ENCODE data around the gene CAMK2G.

Gene CAMK2G

DNA sequence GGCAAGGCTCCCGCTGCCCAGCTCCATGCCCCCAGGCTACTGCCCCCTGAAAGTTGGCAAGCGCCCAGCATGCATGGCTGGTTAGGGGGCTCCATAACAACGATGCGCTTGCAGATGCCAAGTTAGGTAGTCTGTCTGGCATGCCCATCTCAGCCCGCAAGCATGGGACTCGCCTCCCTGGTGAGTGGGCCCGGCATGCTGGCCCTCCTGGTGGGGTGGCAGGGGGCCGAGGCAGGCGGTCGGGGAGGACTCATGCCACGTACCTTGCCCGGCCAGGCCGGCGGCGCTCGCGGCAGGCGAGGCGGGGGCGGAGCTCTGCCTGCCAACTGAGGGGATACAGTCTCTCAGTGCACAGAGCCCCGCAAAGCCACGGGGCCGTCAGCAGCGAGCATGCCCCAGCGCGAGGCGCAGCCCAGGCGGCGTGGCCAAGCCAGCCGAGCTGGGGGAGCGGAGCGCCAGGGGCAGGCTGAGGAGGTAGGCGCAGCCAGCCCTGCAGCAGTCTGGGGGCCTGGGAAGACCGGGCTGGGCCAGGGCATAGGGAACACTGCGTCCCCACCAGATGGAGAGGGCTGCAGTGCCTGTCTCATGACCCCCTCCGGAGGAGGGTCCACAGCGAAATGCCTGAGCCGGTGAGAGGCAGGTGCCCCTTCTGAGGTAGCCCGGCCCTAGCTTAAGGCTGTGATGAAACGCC, 34.9 kb downstream of the CAMK2G start:
- Histone ChIP-seq H4K20me1 (ENCODE audit: insufficient read depth, low read length) (no peaks in the 10 kb centered on the region), H3K9ac (ENCODE audit: low read depth, low read length) (no peak overlapping the region), H2AFZ (ENCODE audit: low read depth, low read length) (no peak overlapping the region), H3K9me3 (ENCODE audit: insufficient read depth, low read length, severe bottlenecking) (no peaks in the 10 kb centered on the region), H3K27ac (ENCODE audit: low read length) (no peak overlapping the region), H3K4me2 (ENCODE audit: insufficient read depth, low read length) (no peak overlapping the region), H3K36me3 (ENCODE audit: insufficient read depth, low read length) (peaks cover 70% of the 10 kb centered on the region), H3K27me3 (ENCODE audit: insufficient read depth, low read length, poor library complexity) (no peaks in the 10 kb centered on the region), H3K79me2 (ENCODE audit: insufficient read depth, low read length) (no peaks in the 10 kb centered on the region), H3K4me3 (ENCODE audit: low read depth in 1 of 2, low read length in 2 of 2) (no peak overlapping the region), H3K4me1 (ENCODE audit: insufficient read depth, low read length) (no peaks in the 10 kb centered on the region)
- TF ChIP-seq, protein P1, sequence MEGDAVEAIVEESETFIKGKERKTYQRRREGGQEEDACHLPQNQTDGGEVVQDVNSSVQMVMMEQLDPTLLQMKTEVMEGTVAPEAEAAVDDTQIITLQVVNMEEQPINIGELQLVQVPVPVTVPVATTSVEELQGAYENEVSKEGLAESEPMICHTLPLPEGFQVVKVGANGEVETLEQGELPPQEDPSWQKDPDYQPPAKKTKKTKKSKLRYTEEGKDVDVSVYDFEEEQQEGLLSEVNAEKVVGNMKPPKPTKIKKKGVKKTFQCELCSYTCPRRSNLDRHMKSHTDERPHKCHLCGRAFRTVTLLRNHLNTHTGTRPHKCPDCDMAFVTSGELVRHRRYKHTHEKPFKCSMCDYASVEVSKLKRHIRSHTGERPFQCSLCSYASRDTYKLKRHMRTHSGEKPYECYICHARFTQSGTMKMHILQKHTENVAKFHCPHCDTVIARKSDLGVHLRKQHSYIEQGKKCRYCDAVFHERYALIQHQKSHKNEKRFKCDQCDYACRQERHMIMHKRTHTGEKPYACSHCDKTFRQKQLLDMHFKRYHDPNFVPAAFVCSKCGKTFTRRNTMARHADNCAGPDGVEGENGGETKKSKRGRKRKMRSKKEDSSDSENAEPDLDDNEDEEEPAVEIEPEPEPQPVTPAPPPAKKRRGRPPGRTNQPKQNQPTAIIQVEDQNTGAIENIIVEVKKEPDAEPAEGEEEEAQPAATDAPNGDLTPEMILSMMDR (IDR thresholded peaks at IDR 0.05; ENCODE audit: borderline replicate concordance, extremely low read depth, low read length, poor library complexity, severe bottlenecking): no peak
- TF ChIP-seq EZH2 (IDR thresholded peaks at IDR 0.05; ENCODE audit: borderline replicate concordance, low read depth, low read length, severe bottlenecking): no peak
- DNase-seq (no peak), ATAC-seq (ENCODE audit: insufficient read depth, low read depth) (no peak)

DNA sequence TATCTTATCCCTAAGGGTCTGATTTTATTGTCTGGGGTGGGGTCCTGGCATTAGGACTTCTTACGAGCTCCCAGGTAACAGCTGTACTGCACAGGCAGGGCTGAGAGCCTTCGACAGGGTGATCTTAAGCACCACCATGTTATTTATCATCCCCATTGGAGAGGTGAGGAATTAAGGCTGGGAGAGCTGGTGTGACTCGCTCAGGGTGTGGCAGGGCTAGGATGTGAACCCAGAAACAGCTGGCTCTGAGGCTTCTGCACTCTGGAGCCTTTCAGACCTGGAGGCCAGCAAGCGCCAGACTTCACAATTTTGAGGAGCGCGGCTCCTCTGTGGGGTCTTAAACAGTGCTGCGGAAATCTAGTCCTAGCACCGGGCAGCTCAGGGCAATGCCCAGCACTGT, 35.5 kb downstream of the CAMK2G start:
- H2AFZ ChIP-seq (ENCODE audit: low read depth, low read length): no peak overlapping the region
- H3K9ac ChIP-seq (ENCODE audit: low read depth, low read length): no peak overlapping the region
- DNase-seq: no peak
- no peak for ATAC-seq (ENCODE audit: insufficient read depth, low read depth)
- H3K4me3 ChIP-seq (ENCODE audit: low read depth in 1 of 2, low read length in 2 of 2): no peak overlapping the region
- H3K9me3 ChIP-seq (ENCODE audit: insufficient read depth, low read length, severe bottlenecking): no peaks in the 10 kb centered on the region
- TF ChIP-seq EZH2 (IDR thresholded peaks at IDR 0.05; ENCODE audit: borderline replicate concordance, low read depth, low read length, severe bottlenecking): no peak
- TF ChIP-seq, protein P1 (IDR thresholded peaks at IDR 0.05; ENCODE audit: borderline replicate concordance, extremely low read depth, low read length, poor library complexity, severe bottlenecking): no peak
- H3K27me3 ChIP-seq (ENCODE audit: insufficient read depth, low read length, poor library complexity): no peaks in the 10 kb centered on the region
- H3K36me3 ChIP-seq (ENCODE audit: insufficient read depth, low read length): peaks cover 70% of the 10 kb centered on the region
- H3K4me1 ChIP-seq (ENCODE audit: insufficient read depth, low read length): no peaks in the 10 kb centered on the region
- H3K79me2 ChIP-seq (ENCODE audit: insufficient read depth, low read length): no peaks in the 10 kb centered on the region
- H4K20me1 ChIP-seq (ENCODE audit: insufficient read depth, low read length): no peaks in the 10 kb centered on the region
- no peak overlapping the region for H3K27ac ChIP-seq (ENCODE audit: low read length)
- H3K4me2 ChIP-seq (ENCODE audit: insufficient read depth, low read length): no peak overlapping the region

GRCh38 chr10:73838008-73838567, 36.3 kb downstream of the CAMK2G start:
- no peaks in the 10 kb centered on the region for H3K4me1 ChIP-seq (ENCODE audit: insufficient read depth, low read length)
- no peak overlapping the region for H2AFZ ChIP-seq (ENCODE audit: low read depth, low read length)
- DNase-seq (no peak), ATAC-seq (ENCODE audit: insufficient read depth, low read depth) (no peak)
- no peaks in the 10 kb centered on the region for H4K20me1 ChIP-seq (ENCODE audit: insufficient read depth, low read length)
- no peak overlapping the region for H3K27ac ChIP-seq (ENCODE audit: low read length)
- H3K9ac ChIP-seq (ENCODE audit: low read depth, low read length): no peak overlapping the region
- no peaks in the 10 kb centered on the region for H3K9me3 ChIP-seq (ENCODE audit: insufficient read depth, low read length, severe bottlenecking)
- peaks cover 62% of the 10 kb centered on the region for H3K36me3 ChIP-seq (ENCODE audit: insufficient read depth, low read length)
- no peak overlapping the region for H3K4me2 ChIP-seq (ENCODE audit: insufficient read depth, low read length)
- TF ChIP-seq EZH2 (IDR thresholded peaks at IDR 0.05; ENCODE audit: borderline replicate concordance, low read depth, low read length, severe bottlenecking): no peak
- no peaks in the 10 kb centered on the region for H3K27me3 ChIP-seq (ENCODE audit: insufficient read depth, low read length, poor library complexity)
- no peaks in the 10 kb centered on the region for H3K79me2 ChIP-seq (ENCODE audit: insufficient read depth, low read length)
- H3K4me3 ChIP-seq (ENCODE audit: low read depth in 1 of 2, low read length in 2 of 2): no peak overlapping the region

- no peaks in the 10 kb centered on the region for H4K20me1 ChIP-seq (ENCODE audit: insufficient read depth, low read length)
- no peak overlapping the region for H3K9ac ChIP-seq (ENCODE audit: low read depth, low read length)
- no peaks in the 10 kb centered on the region for H3K9me3 ChIP-seq (ENCODE audit: insufficient read depth, low read length, severe bottlenecking)
- H3K4me3 ChIP-seq (ENCODE audit: low read depth in 1 of 2, low read length in 2 of 2): no peak overlapping the region
- H3K4me2 ChIP-seq (ENCODE audit: insufficient read depth, low read length): no peak overlapping the region
- H3K36me3 ChIP-seq (ENCODE audit: insufficient read depth, low read length): peaks cover 56% of the 10 kb centered on the region
- no peaks in the 10 kb centered on the region for H3K79me2 ChIP-seq (ENCODE audit: insufficient read depth, low read length)
- ATAC-seq (ENCODE audit: insufficient read depth, low read depth): no peak
- no peaks in the 10 kb centered on the region for H3K27me3 ChIP-seq (ENCODE audit: insufficient read depth, low read length, poor library complexity)
- H3K4me1 ChIP-seq (ENCODE audit: insufficient read depth, low read length): no peaks in the 10 kb centered on the region
- H3K27ac ChIP-seq (ENCODE audit: low read length): no peak overlapping the region
- H2AFZ ChIP-seq (ENCODE audit: low read depth, low read length): no peak overlapping the region
- no peak for TF ChIP-seq EZH2 (IDR thresholded peaks at IDR 0.05; ENCODE audit: borderline replicate concordance, low read depth, low read length, severe bottlenecking)
- TF ChIP-seq, protein P1 (IDR thresholded peaks at IDR 0.05; ENCODE audit: borderline replicate concordance, extremely low read depth, low read length, poor library complexity, severe bottlenecking): no peak
- DNase-seq: no peak
Measured at GRCh38 chr10:73837072-73837471, 37.3 kb downstream of the CAMK2G start.
